ENCODE data around the gene MLLT1. TPM values are rescaled to one million over a fixed set of nuclear protein-coding genes. Genes with fewer than 3 reads are reported as not detected.

MLLT1 gene
- polyA plus RNA-seq, 1 donor from 2014 or later: 1.7 TPM

- Mint-ChIP-seq H3K4me3 (no peak overlapping the region), H3K36me3 (no peaks in the 10 kb centered on the region), H3K27ac (no peak overlapping the region), H3K27me3 (no peaks in the 10 kb centered on the region), H3K4me1 (peaks cover 0 to 4% (median 3%) of the 10 kb centered on the region in 3 donors), H3K9me3 (no peaks in the 10 kb centered on the region)
Observed at GRCh38 chr19:6219147-6219525, 60.6 kb downstream of the MLLT1 start.

DNA sequence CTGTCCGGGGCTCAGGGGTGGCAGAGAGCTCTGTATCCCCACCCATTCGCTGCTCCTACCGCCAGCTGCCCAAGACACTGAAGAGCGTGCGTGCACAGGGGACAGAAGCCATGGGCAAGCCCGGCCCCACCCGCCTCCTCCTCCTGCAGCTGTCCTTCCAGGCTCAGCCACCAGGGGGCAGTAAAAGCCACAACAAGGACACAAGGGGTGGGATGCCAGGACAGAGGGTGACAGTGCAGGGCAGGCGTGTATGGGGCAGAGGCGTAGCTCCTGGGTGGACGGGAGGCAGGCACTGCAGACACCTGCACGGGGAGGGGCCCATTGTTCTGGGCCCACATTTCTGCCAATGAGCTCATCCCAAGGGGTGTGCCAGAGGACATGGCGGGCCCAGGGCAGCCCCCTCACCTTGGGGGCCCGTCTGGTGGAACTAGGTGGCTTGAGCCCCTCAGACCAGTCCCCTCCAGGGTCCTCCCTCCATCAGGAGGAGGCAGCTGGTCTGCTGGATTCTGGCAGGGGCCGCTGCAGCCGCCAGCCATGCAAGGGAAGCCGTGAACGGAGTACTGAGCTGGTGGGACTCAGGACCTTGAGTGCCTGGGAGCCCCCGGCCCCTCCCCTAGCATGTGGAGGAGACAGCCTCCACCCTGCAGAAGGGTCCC, 61.2 kb downstream of the MLLT1 start:
- Mint-ChIP-seq H3K4me1 (peaks cover 0 to 4% (median 3%) of the 10 kb centered on the region in 3 donors), H3K27ac (no peak overlapping the region), H3K9me3 (no peaks in the 10 kb centered on the region), H3K4me3 (no peak overlapping the region), H3K36me3 (no peaks in the 10 kb centered on the region), H3K27me3 (no peaks in the 10 kb centered on the region)

DNA sequence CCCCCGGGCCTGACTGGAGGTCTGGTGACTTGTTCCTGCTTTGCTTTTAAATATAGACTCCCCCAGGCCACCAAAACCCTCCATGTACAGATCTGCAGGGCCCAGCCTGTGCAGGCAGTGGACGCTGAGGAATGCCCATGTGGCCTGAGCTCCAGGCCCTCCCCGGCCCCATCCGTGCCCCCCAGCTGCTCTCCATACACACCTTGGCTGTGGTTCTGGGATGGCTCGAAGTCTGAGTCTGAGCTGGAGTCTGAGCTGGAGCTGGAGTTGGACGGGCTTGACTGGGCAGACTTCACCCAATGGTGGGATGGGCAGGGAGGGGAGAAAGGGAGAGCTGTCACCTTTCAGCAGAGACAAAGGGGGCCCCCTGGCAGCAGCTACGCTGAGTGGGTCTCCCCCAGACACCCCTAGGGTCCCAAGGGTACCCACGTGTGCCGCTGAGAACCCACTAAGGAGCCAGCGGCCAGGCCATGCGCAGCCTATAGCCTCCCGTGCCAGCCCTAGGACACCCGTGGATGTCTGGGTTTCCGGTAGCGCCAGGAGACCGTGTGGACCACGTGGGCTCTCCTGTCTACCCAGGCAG, 61.9 kb downstream of the MLLT1 start:
- no peaks in the 10 kb centered on the region for H3K36me3 Mint-ChIP-seq
- peak overlapping the region in 1 of 3 donors; percentile 77 for H3K27ac Mint-ChIP-seq
- H3K27me3 Mint-ChIP-seq: no peaks in the 10 kb centered on the region
- no peaks in the 10 kb centered on the region for H3K9me3 Mint-ChIP-seq
- H3K4me1 Mint-ChIP-seq: peaks cover 0 to 4% (median 3%) of the 10 kb centered on the region in 3 donors
- no peak overlapping the region for H3K4me3 Mint-ChIP-seq

GRCh38 chr19:6216996-6217751, 62.6 kb downstream of the MLLT1 start:
- peaks cover 0 to 4% (median 3%) of the 10 kb centered on the region in 3 donors for H3K4me1 Mint-ChIP-seq
- no peaks in the 10 kb centered on the region for H3K9me3 Mint-ChIP-seq
- no peaks in the 10 kb centered on the region for H3K27me3 Mint-ChIP-seq
- H3K27ac Mint-ChIP-seq: no peak overlapping the region
- H3K4me3 Mint-ChIP-seq: no peak overlapping the region
- H3K36me3 Mint-ChIP-seq: no peaks in the 10 kb centered on the region

GRCh38 chr19:6216236-6216995, 63.4 kb downstream of the MLLT1 start:
- Mint-ChIP-seq H3K4me1 (peaks cover 0 to 4% (median 3%) of the 10 kb centered on the region in 3 donors), H3K4me3 (no peak overlapping the region), H3K27me3 (no peaks in the 10 kb centered on the region)

GRCh38 chr19:6215701-6216235, 64.0 kb downstream of the MLLT1 start:
- H3K27ac Mint-ChIP-seq: no peak overlapping the region
- H3K27me3 Mint-ChIP-seq: no peaks in the 10 kb centered on the region
- no peaks in the 10 kb centered on the region for H3K9me3 Mint-ChIP-seq
- H3K36me3 Mint-ChIP-seq: no peaks in the 10 kb centered on the region
- no peak overlapping the region for H3K4me3 Mint-ChIP-seq
- H3K4me1 Mint-ChIP-seq: peaks cover 0 to 4% (median 3%) of the 10 kb centered on the region in 3 donors

More at GRCh38 chr19:6216236-6216995, 63.4 kb downstream of the MLLT1 start:
- no peaks in the 10 kb centered on the region for H3K36me3 Mint-ChIP-seq
- no peak overlapping the region for H3K27ac Mint-ChIP-seq
- no peaks in the 10 kb centered on the region for H3K9me3 Mint-ChIP-seq

DNA sequence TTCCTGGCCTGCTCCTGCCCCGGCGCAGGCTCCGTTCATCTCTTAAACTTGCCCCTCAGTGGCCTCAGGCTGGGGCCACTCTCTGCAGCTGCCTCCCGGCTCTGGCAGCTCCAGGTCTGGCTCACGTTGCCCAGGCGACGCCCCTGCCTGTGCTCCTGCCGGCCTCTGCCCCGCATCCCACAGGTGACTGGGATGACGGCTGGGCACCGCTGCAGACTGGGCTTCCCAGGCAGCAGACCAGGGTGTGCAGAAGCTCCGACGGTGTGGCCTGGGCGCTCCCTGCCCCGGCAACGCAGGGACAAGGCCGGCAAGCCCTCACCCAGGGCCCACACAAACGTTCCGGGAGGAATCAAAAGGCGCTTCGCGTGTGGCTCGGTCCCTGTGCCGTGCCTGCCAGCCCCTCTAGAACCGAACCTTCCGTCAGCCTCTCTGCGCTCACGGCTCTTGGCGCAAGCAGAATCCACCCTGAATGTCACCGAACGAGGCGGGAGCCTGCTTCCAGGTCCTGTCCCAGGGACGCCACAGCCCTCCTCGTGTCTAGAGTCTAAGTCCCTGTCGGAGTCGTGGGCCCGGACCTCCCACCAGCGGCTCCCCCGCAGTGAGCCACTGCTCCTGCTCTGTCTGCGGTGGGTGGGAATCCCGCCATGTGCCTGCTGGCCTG, 64.8 kb downstream of the MLLT1 start:
- Mint-ChIP-seq H3K27ac (no peak overlapping the region), H3K4me1 (peaks cover 0 to 4% (median 3%) of the 10 kb centered on the region in 3 donors), H3K9me3 (no peaks in the 10 kb centered on the region), H3K4me3 (no peak overlapping the region), H3K36me3 (no peaks in the 10 kb centered on the region), H3K27me3 (no peaks in the 10 kb centered on the region)

DNA sequence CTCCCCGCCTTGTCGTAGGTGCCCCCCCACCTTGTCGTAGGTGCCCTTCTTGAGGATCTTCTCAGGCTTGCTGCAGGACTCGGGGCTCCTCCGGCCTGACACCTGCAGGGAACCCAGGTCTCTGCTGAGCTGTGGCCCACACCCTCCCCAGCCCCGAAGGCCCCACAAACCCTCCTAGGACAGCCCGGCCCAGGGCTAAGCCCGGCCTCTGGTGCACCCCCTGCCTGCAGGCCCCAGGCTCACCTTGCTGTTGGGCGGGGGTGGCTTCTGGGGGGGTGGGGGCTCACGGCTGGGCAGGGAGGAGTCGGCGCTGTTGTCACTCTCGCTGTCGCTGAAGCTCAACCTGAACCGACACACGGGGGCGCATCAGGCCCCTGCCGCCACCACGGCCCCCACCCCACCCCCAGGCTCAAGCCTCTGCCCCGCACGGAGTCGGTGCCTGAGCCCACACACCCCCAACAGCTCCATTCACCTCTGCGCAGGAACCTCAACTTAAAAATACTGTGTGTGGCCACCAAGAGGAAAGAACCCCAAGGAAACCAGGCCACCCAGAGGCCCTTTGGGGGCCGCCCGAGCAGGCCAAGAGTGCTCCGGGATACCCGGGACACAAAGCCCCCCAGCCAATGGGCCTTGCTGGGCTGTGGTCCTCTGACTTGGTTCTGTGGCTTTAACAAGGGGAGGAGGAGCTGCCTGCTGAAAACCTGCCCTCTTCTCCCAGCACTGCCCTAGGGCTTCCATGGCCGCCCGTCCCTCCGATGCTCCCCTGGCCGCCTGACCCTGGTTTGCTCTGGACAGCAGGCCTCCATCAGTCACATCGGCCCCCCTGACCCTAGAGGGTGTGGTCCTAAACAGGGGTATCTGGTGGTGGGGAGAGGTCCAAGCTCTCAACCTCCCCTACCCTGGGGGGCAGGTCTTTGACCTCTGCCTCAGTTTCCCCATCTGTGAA, 65.8 kb downstream of the MLLT1 start:
- H3K36me3 Mint-ChIP-seq: no peaks in the 10 kb centered on the region
- no peak overlapping the region for H3K27ac Mint-ChIP-seq
- no peaks in the 10 kb centered on the region for H3K9me3 Mint-ChIP-seq
- H3K4me1 Mint-ChIP-seq: peaks cover 0 to 4% (median 3%) of the 10 kb centered on the region in 3 donors
- no peaks in the 10 kb centered on the region for H3K27me3 Mint-ChIP-seq
- no peak overlapping the region for H3K4me3 Mint-ChIP-seq

DNA sequence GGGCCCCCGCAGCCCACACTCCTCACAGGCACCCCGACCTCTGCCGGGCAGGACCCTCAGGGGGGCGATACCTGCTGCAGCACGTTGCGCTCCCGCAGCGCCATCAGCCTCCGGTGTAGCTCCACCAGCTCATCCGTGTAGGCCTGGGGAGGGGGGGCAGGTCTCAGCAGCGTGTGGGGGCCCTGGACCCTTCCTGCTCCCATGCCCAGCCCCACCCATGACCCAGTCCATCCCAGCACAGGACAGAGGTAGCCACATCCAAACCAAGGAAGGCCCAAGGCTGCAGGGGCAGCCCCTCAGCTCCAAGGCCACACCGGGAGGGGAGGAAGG, 66.5 kb downstream of the MLLT1 start:
- H3K36me3 Mint-ChIP-seq: no peaks in the 10 kb centered on the region
- no peaks in the 10 kb centered on the region for H3K9me3 Mint-ChIP-seq
- H3K27me3 Mint-ChIP-seq: no peaks in the 10 kb centered on the region
- H3K4me3 Mint-ChIP-seq: no peak overlapping the region
- no peak overlapping the region for H3K27ac Mint-ChIP-seq
- peaks cover 0 to 1% (median 0%) of the 10 kb centered on the region in 3 donors for H3K4me1 Mint-ChIP-seq

- Mint-ChIP-seq H3K4me1 (no peaks in the 10 kb centered on the region), H3K4me3 (no peak overlapping the region), H3K27ac (no peak overlapping the region), H3K36me3 (no peaks in the 10 kb centered on the region), H3K9me3 (no peaks in the 10 kb centered on the region), H3K27me3 (no peaks in the 10 kb centered on the region)
Observed at GRCh38 chr19:6212403-6213265, 67.1 kb downstream of the MLLT1 start.

- Mint-ChIP-seq H3K4me3 (no peak overlapping the region), H3K27ac (no peak overlapping the region), H3K27me3 (no peaks in the 10 kb centered on the region), H3K4me1 (no peaks in the 10 kb centered on the region), H3K9me3 (no peaks in the 10 kb centered on the region), H3K36me3 (no peaks in the 10 kb centered on the region)
Observed at GRCh38 chr19:6211632-6212402, 68.0 kb downstream of the MLLT1 start.
